Mesenteric fat pad (tissue), 1 donor: ENCODE results near the gene VASH2. TPM values are rescaled to one million over a fixed set of nuclear protein-coding genes. Genes with fewer than 3 reads are reported as not detected.

ENCODE experiments used
- DNase-seq: peaks from one replicate; pipeline ENCODE4 v3.0.0-alpha.2; 2020; ENCODE audit warnings: low spot score
- total RNA-seq: library from RNA; stranded (reverse); fragmentation: NEBNext Ultra II Directional; extraction: Animal tissue kit (Norgen Biotek cat#: 25700); gene quantifications from one replicate; pipeline ENCODE4 v1.2.1, GENCODE V29; 2021
- donor health status: DM: yes; HTN: yes; CAD: no.

Gene VASH2
- total RNA-seq, 1 donor from 2014 or later, result 3.0 TPM

DNA sequence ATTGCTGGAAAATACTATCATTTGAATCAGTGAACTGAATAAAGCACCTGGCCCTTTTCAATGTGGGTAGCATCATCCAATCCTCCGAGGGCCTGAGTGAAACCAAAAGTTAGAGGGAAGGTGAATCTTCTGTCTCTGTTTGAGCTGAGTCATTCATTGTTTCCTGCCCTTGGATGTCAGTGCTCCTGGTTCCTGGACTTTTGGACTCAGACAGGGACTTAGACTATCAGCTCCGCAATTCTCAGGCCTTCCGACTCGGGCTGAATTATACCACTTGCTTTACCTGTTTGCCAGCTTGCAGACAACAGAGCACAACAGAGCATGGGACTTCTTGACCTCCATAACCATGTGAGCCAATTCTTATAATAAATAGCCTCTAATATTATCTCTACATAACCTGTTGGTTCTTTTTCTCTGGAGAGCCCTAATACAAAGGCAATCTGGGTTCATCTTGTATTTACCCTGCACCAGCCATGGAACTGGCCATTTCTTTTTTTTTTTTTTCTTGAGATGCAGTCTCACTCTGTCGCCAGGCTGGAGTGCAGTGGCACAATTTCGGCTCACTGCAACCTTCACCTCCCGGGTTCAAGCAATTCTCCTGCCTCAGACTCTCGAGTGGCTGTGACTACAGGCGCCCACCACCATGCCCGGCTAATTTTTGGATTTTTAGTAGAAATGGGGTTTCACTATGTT lies 19.2 kb upstream of the VASH2 start:
- DNase-seq, result no peak

DNA sequence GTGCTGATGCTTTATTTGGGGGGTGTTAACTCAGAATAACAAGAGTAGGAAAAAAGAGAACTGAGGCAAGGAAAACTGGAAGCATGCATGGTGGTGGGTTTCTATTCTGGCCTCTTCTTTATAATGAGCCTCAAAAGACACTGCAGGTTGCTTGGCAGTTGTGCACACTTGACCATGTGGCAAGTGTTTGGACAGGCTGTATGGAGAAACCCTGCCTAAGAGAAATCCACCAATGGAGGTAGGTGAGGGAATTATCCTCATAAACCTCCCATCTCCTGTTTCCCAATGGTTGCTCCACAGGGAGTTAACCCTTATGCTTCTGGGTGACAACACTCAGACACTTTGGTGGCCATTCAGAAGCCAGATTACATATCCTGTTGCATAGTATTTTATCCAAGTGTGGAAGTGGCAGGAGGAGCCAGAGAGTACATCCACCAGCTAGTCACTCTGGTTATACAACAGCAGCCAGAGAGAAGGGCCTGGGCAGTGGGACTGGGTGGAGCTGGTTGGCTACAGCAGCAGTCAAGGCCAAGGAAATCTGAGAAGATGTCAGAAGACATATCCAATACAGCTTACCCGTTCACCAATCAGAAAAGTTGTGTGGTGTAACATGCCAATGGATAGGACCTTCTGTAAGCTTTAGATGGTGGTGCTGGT lies 16.4 kb upstream of the VASH2 start:
- no peak for DNase-seq

DNA sequence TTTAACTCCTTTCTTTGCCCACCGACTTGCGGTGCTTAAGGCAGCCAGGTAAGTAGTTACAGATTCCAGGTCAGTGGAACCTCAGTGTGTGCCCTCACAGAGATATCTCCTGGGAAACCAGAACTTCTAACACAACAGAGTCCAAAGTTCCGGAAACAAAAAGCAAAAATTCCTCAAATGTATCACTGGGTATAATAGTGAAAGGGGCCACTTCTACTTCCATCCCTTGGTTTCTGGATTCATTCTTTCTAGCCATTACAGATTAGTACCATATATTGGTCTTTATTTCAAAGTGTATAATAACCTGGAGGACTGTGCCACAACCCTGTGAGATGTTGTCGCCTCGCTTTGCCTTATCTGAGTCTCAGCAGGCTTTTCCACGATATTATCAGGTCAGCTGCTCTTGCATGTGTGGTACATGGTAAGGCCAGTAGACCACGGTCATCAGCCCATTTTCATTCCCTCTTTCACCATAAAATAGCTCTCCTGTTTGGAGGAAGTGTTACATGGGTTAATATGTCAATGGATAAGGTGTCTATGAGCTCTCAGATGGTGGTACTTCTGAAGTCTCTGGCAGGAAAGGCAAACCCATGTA lies 14.9 kb upstream of the VASH2 start:
- DNase-seq, result no peak

DNA sequence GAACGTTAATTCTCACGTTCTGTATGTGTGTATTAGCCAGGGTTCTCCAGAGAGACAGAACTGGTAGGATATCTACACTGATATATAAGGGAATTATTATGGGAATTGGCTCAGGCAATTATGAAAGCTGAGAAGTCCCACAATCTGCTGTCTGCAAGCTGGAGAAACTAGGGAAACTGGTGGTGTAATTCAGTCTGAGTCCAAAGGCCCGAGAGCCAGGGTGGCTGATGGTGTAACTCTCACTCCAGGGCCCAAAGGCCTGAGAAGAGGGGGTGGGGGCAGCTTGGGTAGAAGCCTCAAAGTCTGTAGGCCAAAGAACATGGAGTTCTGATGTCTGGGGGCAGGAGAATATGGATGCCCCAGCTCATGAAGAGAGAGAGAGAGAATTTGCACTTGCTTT lies 13.3 kb upstream of the VASH2 start:
- peak; percentile 71 for DNase-seq

DNA sequence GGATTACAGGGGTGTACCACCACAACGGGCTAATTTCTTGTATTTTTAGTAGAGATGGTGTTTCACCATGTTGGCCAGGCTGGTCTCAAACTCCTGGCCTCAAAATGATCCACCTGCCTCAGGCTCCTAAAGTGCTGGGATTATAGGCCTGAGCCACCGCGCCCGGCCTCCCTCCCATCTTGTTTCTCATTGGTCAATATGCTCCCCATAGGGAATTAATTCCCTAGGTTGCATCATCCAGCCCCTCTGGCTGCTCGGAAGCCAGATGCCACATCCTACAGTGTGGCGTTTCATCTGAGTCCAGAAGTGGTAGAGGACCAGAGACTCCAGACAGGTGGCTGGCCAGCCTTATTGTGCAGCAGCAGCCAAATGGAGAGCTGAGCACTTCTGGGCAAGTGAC lies 11.5 kb upstream of the VASH2 start:
- DNase-seq, result peak; percentile 26

DNA sequence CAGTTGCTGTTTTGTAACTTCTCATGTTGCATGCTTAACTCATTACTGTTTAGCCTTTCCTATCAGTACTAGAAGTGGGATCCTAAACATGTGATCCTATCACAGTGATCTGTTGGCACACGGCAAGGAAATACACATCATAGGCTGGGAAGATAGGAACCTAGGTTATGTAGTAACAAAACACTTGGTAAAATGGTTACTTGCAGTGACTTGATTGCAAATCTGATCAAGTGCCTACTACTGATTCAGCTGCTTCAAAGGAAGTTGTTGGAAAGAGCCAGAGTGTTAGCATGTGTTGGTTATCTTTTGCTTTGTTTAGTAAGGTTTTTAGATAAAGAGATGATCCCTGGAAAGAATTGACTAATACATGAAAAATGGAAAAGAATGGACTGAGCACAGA lies 8.9 kb upstream of the VASH2 start:
- no peak for DNase-seq

DNA sequence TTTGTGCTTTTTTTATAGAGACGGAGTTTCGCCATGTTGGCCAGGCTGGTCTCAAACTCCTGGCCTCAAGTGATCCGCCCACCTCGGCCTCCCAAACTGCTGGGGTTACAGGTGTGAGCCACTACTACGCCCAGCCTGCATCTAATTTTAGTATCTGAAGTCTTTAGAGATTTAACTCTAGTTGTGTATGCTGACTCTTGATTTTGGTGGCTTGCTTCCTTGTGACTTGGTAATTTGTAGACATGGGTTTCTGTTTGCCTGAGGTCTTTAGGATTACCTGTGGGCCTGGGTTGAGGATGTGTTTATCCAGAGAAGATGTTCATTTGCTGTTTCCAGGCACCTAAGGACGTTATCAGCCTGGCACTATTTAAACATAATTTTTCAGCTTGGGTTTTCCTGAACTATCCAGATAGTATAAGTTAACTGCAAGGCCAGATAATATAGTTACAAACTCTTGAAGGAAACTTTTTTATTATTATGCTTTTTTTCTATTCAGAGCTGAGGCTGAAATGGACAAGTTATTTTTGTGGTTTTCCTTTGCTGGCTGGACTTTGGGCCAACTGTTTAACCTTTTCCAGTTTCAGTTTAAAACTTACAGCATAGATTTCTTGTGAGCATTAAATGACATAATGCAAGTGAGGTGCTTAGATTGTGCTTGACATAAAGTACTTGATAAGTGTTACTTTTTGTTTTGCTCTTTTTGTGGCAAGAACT lies 7.5 kb upstream of the VASH2 start:
- no peak for DNase-seq

DNA sequence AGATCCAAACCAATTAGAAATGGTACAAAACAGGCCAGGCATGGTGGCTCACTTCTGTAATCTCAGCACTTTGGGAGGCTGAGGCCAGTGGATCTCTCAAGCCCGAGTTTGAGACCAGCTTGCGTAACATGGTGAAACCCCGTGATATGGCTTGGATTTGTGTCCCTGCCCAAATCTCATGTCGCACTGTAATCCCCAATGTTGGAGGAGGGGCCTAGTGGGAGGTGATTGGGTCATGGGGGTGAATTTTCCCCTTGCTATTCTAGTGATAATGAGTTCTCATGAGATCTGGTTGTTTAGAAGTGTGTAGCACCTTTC lies 7.0 kb upstream of the VASH2 start:
- DNase-seq, result no peak

DNA sequence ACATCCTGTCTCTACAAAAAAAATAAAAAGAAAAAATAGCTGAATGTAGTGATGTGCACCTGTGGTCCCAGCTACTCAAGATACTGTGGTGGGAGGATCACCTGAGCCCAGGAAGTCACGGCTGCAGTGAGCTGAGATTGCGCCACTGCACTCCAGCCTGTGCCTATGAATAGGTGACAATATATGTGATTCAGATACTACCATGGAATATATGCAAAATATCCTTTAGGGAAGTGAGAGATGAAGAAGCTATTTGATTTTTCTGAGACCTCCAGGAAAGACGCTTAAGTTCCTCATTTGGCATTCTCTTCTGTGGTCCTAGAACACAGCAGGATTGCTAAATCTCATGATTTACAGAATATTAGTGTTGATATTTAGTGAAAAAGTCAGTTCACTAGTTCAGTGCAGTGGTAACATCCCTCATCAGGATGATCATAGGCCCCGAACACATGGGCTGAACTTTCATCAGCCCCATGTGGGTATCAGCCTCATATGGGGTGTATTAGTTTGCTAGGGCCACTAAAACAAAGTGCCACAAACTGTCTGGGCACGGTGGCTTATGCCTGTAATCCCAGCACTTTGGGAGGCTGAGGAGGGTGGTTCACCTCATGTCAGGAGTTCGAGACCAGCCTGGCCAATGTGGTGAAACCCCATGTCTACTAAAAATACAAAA lies 6.0 kb upstream of the VASH2 start:
- DNase-seq, result no peak

DNA sequence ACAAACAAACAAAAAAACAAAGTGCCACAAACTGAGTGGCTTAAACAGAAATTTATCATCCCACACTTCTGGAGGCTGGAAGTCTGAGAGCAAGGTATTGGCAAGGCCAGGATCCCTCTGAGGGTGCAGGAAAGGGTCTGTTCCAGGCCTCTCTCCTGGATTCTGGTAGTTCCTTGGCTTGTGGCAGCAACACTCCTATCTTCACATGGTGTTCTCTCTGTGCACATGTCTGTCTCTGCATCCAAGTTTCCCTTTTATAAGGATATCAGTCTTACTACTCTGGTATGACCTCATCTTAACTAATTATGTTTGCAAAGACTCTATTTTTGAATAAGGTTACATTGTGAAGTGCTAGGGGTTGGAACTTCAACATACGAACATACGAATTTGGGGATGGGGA lies 5.3 kb upstream of the VASH2 start:
- no peak for DNase-seq

DNA sequence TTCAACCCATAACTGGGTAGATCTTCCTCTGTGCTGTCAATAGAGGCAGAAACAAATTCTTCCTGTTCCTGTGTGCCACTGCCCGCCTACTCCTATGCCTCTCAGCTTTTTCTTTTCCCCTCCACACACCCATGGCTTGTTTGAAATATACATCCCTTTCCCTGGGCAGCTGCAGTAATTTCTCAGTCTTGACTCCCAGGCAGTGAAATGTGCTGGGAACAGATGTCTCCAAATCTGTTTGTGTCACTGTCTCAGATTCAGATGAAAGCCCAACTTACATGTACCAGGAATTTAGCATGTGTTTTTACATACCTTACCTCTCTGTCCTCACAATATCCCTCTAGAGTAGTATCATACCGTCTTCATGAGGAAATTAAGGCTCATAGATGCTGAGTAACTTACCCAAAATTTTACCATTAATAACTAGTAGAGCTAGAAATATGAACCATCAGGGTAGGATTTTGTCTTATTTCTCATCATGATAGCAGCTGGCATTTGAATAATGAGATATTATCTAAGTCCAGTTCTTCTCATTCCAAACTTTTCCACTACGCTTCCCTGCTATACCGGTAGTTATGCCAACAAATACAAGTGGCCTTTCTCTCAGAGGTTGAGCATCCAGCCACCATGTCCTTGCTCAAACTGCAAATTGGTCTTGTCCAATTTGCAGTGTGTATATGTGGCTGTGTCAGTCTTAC lies 4.7 kb upstream of the VASH2 start:
- DNase-seq, result no peak

DNA sequence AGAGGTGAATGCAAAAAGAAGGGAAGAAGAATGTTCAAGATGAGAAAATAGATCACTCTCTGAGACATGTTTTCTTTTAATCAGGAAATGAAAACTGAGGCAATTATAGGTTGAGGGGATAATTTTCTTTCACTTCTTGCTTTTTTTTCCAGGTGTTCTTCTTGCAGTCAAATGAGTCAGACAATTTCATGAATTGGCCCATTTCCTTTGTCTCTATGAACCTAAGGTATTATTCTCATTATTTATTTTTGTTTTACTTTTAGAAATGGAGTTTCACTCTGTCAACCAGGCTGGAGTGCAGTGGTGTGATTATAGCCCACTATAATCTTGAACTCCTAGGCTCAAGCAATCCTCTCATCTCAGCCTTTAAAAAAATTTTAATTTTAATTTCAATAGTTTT lies 3.5 kb upstream of the VASH2 start:
- DNase-seq, result no peak

DNA sequence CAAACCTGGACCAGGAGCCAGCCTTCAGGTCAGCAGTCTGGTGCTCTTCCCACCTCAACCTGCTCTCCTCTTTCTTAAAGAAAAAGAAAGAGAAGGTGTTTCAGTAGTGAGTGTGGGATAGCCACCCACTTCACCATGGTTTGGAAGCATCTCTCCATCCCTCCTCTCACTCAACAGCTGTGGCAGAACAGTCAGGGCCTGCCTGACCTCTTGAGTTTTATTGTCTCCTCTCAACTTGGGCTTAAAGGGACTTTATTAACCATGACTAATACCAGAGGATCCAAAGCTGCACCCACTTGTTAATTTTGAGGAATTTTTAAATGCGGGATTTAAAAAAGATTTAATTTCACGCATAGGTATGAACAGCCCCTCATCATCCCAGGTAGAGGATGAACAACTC lies 570 bp upstream of the VASH2 start:
- DNase-seq, result no peak

DNA sequence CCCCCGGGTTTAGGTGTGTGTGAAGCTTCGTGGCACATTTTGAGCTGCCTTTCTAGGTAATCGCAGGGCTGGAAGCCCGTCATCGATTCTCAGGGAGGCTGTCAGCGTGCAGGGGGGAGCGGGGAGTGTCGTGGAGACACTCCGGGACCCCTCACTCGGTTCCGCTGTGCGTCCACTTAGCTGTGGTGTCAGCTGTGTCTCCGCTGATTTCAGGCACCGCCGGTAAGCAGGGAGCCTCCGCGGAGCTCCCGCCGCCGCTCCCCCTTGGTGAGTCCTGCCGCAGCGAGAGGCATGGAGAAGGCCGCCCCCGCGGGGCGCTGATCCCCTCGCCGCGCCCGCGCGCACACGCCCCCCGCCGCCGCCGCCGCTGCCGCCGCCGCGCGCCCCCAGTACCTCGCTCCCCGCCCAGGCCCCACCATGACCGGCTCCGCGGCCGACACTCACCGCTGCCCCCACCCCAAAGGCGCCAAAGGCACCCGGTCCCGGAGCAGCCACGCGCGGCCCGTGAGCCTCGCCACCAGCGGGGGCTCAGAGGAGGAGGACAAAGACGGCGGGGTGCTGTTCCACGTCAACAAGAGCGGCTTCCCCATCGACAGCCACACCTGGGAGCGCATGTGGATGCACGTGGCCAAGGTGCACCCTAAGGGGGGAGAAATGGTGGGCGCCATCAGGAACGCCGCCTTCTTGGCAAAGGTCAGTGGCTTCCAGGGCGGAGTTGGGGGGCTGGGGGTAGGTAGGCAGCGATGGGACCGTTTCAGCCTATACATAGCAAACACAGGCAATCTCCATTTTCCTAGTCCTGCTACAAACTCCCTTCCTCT lies 995 bp downstream of the VASH2 start:
- DNase-seq, result peak; percentile 41

DNA sequence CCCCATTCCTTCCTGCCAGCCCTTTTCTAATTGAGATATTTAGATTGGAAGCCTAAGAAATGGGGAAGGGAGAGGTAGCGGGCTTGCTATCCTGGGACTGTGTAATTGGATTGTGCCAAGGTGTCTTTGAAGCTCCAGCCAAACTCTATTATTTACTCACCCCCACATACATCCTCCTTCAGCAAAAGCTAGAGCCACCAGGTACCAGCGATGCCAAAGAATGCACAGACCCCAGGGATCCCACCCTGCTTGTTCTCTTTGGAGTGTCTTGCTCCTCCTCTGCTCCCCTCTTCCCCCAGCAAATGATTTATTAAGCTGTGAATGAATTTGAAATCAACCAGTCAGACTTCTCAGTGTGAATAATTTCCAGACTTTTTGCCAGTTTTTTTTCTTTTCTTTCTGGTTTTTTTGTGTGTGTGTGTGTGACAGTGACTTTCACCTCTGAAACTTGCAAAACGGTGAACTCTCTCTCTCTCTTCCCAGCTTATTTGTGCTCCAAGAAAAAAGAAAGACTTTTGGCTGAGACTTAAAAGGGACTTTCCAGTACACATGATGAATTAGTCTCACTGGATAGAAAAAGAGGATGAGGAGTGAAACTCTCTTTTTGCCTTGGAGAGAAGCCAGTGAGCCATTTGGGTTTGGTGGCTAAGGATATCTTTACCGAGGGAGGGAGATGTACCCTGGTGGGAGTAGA lies 1.8 kb downstream of the VASH2 start:
- no peak for DNase-seq

DNA sequence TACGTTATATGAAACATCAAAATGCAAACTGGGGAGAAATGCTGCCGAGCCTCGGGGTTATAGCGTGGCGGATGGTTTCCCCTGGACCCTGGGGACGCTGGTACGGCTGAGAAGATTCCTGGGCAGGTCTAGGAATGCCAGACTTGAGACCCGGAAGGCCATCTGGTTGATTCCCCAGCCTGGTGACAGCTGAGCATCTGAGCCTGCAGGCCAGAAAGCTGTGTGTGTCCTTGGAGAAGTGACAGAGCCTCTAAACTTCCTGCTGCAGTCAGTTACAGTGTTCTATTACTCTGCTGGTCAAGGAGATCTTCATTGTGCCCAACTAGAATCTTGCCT lies 2.3 kb downstream of the VASH2 start:
- DNase-seq, result no peak

DNA sequence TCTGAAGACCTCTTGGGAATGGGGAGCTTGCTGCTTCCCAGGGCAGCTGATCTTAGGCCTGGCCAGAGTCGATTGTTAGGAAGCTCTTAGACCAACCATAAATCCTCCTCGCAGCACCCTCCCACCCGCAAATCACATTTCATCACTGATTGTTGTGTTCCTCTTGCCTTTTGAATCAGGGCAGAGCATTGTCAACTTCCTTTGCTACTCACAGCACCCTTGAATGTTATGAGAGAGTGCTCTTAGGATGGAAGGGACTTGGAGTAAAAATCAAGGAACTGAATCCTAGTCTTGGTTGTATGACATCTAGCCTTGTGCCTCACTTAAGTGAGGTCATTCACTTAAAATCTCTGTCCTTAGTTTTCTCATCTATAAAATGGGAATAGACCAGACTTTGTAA lies 3.0 kb downstream of the VASH2 start:
- no peak for DNase-seq

DNA sequence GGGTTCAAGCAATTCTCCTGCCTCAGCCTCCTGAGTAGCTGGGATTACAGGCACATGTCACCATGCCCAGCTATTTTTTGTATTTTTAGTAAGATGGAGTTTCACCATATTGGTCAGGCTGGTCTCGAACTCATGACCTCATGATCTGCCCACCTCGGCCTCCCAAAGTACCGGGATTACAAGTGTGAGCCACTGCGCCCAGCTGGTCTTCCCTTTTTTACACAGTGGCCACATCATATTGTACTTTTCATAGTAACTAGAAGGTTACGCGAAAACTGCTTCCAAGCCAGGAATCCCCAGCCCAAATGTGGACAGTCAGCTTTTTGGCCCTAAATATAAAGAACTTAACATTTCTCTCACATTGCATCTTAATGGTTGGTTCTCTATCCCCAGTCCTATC lies 4.2 kb downstream of the VASH2 start:
- no peak for DNase-seq

DNA sequence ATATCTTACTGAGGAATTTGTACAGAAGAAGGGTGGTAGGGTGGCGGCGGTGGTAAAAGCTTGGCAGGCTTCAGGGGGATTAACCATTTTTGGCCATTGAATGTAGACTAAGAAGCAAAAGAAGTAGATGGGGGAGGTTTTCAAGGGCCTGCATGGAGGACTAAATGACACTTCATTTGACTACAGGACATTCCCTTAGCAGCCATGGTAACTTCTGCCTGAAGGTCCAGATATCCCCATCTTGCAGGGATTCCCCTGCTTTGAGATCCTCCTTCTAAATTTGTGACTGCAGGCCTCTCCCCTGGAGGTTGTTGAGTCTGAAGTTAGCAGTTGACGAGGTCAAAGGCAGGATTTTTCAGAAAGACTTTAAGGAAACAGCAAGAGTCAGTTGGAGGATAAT lies 4.8 kb downstream of the VASH2 start:
- DNase-seq, result no peak
